HG03460 (cell line): ENCODE data around the gene PARN.

Experiments used
- ATAC-seq: cut with Tn5 transposase; IDR thresholded peaks from one replicate; pipeline ENCODE4 v1.9.1; 2021; ENCODE audit not compliant: unreplicated experiment

Gene PARN

GRCh38 chr16:14476183-14476582, 153.9 kb downstream of the PARN start:
- ATAC-seq, result no peak

- no peak for ATAC-seq
These were observed 154.5 kb downstream of the PARN start for GRCh38 chr16:14475370-14476139.

GRCh38 chr16:14473488-14473887, 156.6 kb downstream of the PARN start:
- ATAC-seq, result no peak

GRCh38 chr16:14472357-14472756, 157.7 kb downstream of the PARN start:
- no peak for ATAC-seq

- no peak for ATAC-seq
These were observed 159.3 kb downstream of the PARN start for GRCh38 chr16:14470788-14471187.

- no peak for ATAC-seq
These were observed 164.3 kb downstream of the PARN start for GRCh38 chr16:14465799-14466198.

GRCh38 chr16:14464796-14465195, 165.3 kb downstream of the PARN start:
- ATAC-seq, result no peak

GRCh38 chr16:14464192-14464591, 165.9 kb downstream of the PARN start:
- no peak for ATAC-seq

GRCh38 chr16:14462811-14463210, 167.2 kb downstream of the PARN start:
- no peak for ATAC-seq

GRCh38 chr16:14460726-14461125, 169.3 kb downstream of the PARN start:
- no peak for ATAC-seq

GRCh38 chr16:14458576-14458975, 171.5 kb downstream of the PARN start:
- no peak for ATAC-seq

GRCh38 chr16:14456793-14457481, 173.1 kb downstream of the PARN start:
- ATAC-seq, result no peak

- ATAC-seq, result no peak
These were observed 174.5 kb downstream of the PARN start for GRCh38 chr16:14455573-14455972.

GRCh38 chr16:14454391-14454790, 175.7 kb downstream of the PARN start:
- ATAC-seq, result no peak

GRCh38 chr16:14452066-14452465, 178.0 kb downstream of the PARN start:
- no peak for ATAC-seq

- no peak for ATAC-seq
These were observed 179.2 kb downstream of the PARN start for GRCh38 chr16:14450846-14451245.

GRCh38 chr16:14449790-14450480, 180.1 kb downstream of the PARN start:
- no peak for ATAC-seq

GRCh38 chr16:14449334-14449733, 180.7 kb downstream of the PARN start:
- ATAC-seq, result no peak

- ATAC-seq, result no peak
These were observed 181.2 kb downstream of the PARN start for GRCh38 chr16:14448879-14449278.

- no peak for ATAC-seq
These were observed 182.3 kb downstream of the PARN start for GRCh38 chr16:14447783-14448182.

- no peak for ATAC-seq
These were observed 183.3 kb downstream of the PARN start for GRCh38 chr16:14446796-14447195.
